Left ventricle myocardium inferior (tissue), 1 donor: ENCODE measurements around the gene ALOX5. TPM values are rescaled to one million over a fixed set of nuclear protein-coding genes. Genes with fewer than 3 reads are reported as not detected.

Experiments used
- DNase-seq: peaks from one replicate; pipeline ENCODE4 v3.0.0-alpha.2; 2020
- H3K27ac ChIP-seq: fragments of 200-600 bp; replicated peaks from 2 replicates; pipeline ENCODE4 v1.8.0; 2021
- H3K27me3 ChIP-seq: fragments of 200-600 bp; 2 replicates; pipeline ENCODE4 v1.8.0; 2021; ENCODE audit warnings: low read depth
- H3K36me3 ChIP-seq: fragments of 200-600 bp; 2 replicates; pipeline ENCODE4 v1.8.0; 2021
- H3K4me1 ChIP-seq: fragments of 200-600 bp; 2 replicates; pipeline ENCODE4 v1.8.0; 2021
- H3K4me3 ChIP-seq: fragments of 200-600 bp; 2 replicates; pipeline ENCODE4 v1.8.0; 2021; ENCODE audit warnings: mild to moderate bottlenecking, moderate library complexity
- H3K9me3 ChIP-seq: fragments of 200-600 bp; replicated peaks from 2 replicates; pipeline ENCODE4 v1.8.0; 2021
- intact Hi-C: fragments of 100-400 bp; cut with micrococcal nuclease; formaldehyde crosslinking; loops from one replicate; pipeline ENCODE4 v1.11.0; 2022
- total RNA-seq: library from RNA; stranded (reverse); fragmentation: NEBNext Ultra II Directional; extraction: Animal tissue kit (Norgen Biotek cat#: 25700); gene quantifications from one replicate; pipeline ENCODE4 v1.2.1, GENCODE V29; 2021
- TF ChIP-seq, protein P1 (sequence below): fragments of 200-600 bp; IDR thresholded peaks from 2 replicates; pipeline ENCODE4 v1.8.0; 2021; ENCODE audit warnings: antibody characterized with exemption, mild to moderate bottlenecking, borderline replicate concordance
- donor health status: DM: no; HTN: yes; CAD: no; lungs with severe emphysema.

ALOX5 gene
- total RNA-seq, 1 donor from 2014 or later: 3.2 TPM

DNA sequence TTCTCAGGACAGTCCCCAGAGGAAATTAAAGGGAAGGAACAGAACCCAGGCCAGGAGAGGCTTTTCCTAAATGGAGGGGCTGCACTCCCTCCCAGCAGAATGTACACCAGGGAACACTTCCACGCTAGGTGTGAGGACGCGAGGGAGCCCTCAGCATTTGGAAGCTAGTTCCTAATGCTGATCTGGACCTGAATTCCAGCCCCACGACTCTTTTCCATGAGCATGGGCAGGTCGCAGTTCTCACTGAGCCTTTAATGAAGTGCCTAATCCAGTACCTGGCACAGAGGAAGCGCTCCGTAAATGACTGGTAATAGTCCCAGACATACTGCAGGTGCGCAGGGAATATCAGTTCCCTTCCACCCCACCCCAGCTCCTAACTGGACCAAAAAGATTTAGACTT lies 1.1 kb downstream of the ALOX5 start:
- Histone ChIP-seq H3K4me1 (peaks cover 21% of the 10 kb centered on the region), H3K4me3 (peak overlapping the region; percentile 63), H3K9me3 (no peaks in the 10 kb centered on the region), H3K27me3 (peaks cover 85% of the 10 kb centered on the region), H3K27ac (no peak overlapping the region), H3K36me3 (no peaks in the 10 kb centered on the region)
- no peak for DNase-seq
- intact Hi-C loops: no loop called here
- TF ChIP-seq, protein P1, sequence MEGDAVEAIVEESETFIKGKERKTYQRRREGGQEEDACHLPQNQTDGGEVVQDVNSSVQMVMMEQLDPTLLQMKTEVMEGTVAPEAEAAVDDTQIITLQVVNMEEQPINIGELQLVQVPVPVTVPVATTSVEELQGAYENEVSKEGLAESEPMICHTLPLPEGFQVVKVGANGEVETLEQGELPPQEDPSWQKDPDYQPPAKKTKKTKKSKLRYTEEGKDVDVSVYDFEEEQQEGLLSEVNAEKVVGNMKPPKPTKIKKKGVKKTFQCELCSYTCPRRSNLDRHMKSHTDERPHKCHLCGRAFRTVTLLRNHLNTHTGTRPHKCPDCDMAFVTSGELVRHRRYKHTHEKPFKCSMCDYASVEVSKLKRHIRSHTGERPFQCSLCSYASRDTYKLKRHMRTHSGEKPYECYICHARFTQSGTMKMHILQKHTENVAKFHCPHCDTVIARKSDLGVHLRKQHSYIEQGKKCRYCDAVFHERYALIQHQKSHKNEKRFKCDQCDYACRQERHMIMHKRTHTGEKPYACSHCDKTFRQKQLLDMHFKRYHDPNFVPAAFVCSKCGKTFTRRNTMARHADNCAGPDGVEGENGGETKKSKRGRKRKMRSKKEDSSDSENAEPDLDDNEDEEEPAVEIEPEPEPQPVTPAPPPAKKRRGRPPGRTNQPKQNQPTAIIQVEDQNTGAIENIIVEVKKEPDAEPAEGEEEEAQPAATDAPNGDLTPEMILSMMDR: no peak

DNA sequence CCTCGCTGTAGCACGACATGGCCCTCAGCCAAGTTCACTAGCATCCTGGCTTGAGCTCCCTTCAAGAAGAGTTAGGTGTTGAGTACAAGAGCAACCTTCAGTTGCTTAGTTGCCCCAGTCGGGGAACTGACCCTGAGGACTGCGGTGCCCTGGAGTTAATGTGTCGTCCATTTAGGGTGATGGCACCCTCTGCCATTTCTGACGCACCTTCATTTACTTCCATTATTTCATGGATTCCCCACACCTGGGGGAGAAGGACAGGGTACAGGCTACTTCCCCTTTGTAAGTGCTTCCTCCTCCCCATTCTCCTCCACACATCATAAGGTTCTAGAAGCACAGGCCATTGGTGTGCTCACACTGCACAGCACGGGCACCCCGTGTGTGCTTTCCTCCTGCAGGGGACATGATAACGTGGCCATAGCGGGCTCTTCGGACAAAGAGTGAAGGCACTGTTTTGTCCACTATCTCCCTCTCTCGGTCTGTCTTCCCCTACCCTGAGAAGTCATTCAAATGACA lies 1.8 kb downstream of the ALOX5 start:
- TF ChIP-seq, protein P1: no peak
- Histone ChIP-seq H3K27ac (no peak overlapping the region), H3K4me1 (peaks cover 21% of the 10 kb centered on the region), H3K36me3 (no peaks in the 10 kb centered on the region), H3K27me3 (peaks cover 90% of the 10 kb centered on the region), H3K4me3 (no peak overlapping the region), H3K9me3 (no peaks in the 10 kb centered on the region)
- no peak for DNase-seq
- intact Hi-C loops: no loop called here

DNA sequence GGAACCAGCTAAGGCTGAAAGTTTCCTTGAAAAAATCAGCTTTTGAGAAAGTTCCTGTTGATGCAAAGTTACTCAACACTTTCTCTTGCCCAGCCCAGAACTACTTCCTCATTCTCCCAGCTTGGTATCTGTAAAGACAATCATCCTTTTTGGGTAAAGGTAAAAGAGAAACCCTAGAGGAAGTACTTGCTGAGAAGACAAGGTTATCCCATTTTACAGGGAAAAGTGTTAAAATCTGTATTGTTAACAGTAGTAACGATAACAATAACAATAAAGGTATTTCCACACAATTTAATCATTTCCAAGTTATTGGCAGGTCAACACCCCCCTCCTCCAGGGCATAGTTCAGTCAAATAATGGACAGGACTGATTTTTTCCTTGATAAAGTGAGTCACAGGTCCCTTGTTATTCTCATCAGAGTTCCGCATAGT lies 2.4 kb downstream of the ALOX5 start:
- DNase-seq: no peak
- TF ChIP-seq, protein P1: no peak
- Histone ChIP-seq H3K4me1 (peaks cover 21% of the 10 kb centered on the region), H3K27ac (no peak overlapping the region), H3K9me3 (no peaks in the 10 kb centered on the region), H3K36me3 (no peaks in the 10 kb centered on the region), H3K27me3 (peaks cover 90% of the 10 kb centered on the region), H3K4me3 (no peak overlapping the region)
- intact Hi-C loops: no loop called here

DNA sequence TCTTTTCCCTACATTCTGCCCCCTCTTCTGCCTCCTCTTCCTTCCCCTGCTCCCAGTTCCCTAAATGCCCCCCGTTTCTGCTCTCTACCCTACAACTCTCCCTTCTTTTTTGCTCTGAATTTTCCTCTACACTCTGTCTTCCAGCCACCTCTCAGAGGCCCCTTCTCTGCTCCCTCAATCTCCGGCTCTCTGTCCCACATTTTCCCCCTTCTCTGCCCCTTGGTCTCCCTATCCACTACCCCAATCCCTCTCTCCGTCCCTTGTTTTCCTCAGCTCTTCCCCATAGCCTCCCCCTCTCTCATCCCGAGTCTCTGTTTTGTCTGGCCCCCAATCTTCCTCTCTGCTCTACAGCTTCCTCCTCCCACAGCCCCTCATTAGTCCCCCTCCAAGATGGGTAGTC lies 3.3 kb downstream of the ALOX5 start:
- no peak for DNase-seq
- no peak overlapping the region for H3K4me3 ChIP-seq
- peaks cover 21% of the 10 kb centered on the region for H3K4me1 ChIP-seq
- no peak overlapping the region for H3K27ac ChIP-seq
- intact Hi-C loops: no loop called here
- H3K9me3 ChIP-seq: no peaks in the 10 kb centered on the region
- TF ChIP-seq, protein P1: no peak
- peaks cover 93% of the 10 kb centered on the region for H3K27me3 ChIP-seq
- no peaks in the 10 kb centered on the region for H3K36me3 ChIP-seq

DNA sequence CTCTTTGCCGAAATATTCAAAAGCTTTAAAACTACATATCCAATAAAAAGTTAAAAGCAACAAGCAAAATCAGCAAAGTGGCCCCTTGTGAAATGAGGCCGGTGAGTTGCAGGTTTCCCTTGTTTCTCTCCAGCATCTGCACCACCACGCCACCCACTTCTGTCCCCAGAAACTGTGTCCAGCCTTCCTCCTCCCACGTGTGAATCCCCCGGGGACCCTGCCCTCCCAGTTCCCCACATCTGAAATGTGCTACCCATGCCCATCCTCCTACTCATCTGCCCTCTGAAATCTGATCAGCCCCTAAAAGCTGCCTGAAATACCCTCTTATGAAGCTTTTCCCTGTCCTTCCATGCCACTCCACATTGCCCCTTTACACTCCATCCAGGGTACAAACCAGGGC lies 3.8 kb downstream of the ALOX5 start:
- peaks cover 98% of the 10 kb centered on the region for H3K27me3 ChIP-seq
- no peak for DNase-seq
- no peak overlapping the region for H3K27ac ChIP-seq
- H3K4me1 ChIP-seq: peaks cover 21% of the 10 kb centered on the region
- no peaks in the 10 kb centered on the region for H3K9me3 ChIP-seq
- TF ChIP-seq, protein P1: no peak
- H3K36me3 ChIP-seq: no peaks in the 10 kb centered on the region
- no peak overlapping the region for H3K4me3 ChIP-seq
- intact Hi-C loops: no loop called here
